HG03558 (cell line): Measurements from ENCODE around the gene TRPM1.

Experiments used
- ATAC-seq: cut with Tn5 transposase; IDR thresholded peaks from one replicate; pipeline ENCODE4 v1.9.1; 2021; ENCODE audit warnings: moderate number of reproducible peaks; ENCODE audit not compliant: unreplicated experiment; ENCODE audit errors: extremely low read depth

The TRPM1 gene

DNA sequence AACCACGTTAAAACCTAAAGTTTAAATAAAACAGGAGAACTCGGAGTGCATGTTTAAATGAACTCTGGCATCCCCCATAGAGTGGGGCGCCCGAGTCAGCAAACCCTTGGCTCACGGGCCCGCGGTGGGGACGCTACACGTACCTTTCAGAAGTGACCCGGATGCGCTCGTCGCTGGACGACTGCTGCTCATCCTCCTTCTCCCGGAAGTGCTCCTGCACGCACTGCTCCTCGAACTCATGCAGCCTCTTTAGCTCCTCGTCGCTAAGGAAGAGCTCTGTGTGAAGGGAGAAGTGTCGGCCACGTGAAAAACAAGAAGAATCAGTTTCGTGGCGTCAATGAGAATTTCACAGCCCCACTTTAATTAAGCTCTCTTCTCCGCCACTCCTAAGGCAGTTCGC is 75.5 kb downstream of the TRPM1 start:
- no peak for ATAC-seq

GRCh38 chr15:31024979-31025378 is 76.5 kb downstream of the TRPM1 start:
- no peak for ATAC-seq

- no peak for ATAC-seq
Observed at GRCh38 chr15:31024330-31024729, 77.2 kb downstream of the TRPM1 start.

- ATAC-seq = no peak
Observed at GRCh38 chr15:31023841-31024240, 77.7 kb downstream of the TRPM1 start.

DNA sequence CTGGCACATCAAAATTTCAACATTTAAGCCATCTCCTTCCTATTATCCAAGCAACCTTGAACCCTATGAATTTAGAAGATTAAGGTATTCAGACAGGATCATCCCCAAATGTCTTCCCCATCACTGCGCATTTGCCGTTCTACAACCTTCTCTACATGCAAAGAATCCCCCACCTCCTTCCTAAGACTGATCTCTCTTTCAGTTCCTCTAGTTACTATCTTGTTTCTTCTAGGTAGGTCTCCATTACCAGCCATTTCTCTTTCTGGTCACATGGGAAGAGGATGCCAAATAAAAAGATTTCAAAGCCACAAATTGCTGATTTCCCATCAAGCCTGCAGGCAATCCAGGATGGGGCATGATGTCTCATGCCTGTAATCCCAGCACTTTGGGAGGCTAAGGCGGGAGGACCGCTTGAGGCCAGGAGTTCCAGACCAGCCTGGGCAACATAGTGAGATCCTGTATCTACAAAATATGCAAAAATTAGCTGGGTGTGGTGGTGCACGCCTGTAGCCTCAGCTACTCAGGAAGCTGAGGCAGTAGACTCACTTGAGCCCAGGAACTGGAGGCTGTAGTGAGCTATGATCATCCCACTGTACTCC is 80.4 kb downstream of the TRPM1 start:
- ATAC-seq = no peak

DNA sequence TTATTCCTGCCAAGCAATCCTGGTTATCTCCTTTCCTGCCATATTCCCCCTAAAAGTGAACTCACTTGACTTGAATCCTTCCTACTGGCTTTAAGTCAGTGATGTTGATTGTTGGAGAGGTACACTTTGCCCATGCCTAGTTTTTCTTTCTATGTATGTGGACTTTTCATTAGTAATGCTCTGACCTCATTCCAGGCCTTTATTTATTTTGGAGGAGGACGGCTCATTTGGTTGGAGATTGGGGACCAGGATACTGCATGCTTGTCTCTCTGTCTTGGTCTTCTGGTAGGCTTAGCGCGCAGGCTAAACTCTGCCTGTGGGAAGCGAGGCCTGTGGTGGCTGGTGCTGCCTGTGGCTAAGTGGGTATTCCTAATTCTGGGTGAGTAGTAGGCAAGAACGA is 81.0 kb downstream of the TRPM1 start:
- no peak for ATAC-seq

- ATAC-seq = no peak
Observed at GRCh38 chr15:31019986-31020385, 81.5 kb downstream of the TRPM1 start.

DNA sequence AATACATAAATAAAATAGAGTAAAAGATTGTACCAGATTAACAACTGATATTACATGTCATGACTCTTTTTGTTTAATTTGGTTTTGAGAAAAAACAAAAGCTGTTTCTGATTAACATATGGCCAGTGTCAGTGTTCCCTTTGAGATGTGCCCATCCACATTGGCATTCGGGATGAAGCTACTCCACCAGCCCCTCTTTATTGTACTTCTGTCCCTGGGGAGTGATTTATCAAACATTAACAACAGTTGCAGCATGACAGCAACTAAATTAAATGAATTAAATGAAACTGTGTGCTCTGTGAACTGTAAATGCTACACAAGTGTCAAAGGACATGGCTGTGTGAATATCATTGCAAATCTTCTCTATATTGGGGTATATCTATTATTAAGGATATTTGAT is 84.2 kb downstream of the TRPM1 start:
- no peak for ATAC-seq

DNA sequence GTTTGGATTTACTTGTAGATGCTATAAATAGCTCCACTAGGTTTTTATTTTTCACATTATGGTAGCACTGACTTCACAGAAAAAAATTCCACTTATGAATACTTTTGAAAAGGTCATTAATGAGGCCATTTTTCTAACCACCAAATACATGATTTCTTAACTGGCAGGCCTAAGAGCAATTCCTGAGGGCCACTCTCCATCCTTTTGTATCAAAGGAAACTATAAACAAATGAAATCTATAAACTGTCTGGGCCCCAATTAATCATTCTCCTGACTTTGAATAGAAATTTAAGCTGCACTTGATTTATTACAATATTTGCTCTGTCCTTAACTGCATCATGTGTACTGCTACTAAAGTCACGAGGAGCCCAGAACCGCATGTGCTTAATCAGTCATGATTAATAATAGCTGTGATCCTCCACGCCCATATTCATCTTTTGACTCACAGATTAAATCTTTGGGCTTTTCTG is 85.0 kb downstream of the TRPM1 start:
- ATAC-seq = no peak

- no peak for ATAC-seq
Observed at GRCh38 chr15:31014608-31014925, 87.0 kb downstream of the TRPM1 start.

GRCh38 chr15:31013863-31014607 is 87.5 kb downstream of the TRPM1 start:
- ATAC-seq = no peak

DNA sequence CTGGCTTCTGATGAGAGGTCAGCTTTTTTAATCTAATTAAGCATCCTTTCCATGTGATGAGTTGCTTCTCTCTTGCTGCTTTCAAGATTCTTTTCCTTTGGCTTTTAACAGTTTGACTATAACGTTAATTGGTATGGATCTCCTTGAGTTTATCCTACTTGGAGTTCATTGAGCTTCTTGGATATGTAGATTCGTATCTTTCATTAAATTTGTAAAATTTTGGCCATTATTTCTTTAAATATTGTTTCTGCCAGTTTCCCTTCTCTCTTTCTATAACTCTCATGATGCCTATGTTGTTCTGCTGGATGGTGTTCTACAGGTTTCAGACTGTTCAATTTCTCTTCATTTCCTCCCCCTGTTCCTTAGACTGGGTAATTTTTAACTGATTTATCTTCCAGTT is 89.1 kb downstream of the TRPM1 start:
- ATAC-seq = no peak

DNA sequence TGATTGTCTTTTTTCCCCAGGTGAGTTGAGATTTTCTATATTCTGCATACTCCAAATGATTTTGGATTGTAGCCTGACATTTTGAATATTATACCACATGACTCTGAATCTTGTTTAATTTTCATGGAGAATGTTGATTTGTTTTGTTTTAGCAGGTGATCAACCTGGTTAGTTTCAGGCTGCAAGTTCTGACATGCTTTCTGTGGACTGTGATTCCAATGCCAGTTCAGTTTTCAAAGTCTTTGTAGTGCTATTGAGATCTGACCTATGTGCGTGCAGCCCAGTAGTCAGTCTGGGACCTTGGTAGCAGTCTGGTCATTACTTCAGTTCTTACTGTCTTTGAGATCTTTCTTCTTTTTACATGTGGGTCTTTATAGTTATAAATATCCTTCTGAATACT is 91.5 kb downstream of the TRPM1 start:
- no peak for ATAC-seq

GRCh38 chr15:31005660-31006059 is 95.9 kb downstream of the TRPM1 start:
- ATAC-seq = no peak

DNA sequence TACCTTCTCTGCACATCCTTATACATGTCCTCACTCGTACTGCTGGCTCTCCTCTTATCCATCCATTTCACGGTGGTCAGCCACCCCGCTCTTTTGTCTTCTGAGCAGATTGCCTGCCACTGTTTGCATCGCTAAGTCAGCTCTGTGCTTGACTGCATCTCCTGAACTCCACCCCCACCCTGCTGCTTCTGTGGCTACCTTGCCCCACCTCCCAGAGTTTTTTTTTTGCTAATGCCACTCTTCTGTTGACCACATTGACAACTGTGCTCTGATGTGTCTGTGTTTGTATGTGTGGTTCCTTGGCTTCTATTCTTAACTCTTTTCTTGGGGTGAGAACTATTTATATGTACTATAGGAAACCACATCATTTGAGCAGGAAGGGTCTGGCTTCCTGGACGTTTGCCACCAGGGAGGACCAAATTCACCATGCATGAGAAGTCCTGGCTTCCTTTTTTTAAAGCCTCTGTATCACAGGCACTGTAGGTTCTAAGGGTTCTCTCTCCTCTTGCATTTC is 97.2 kb downstream of the TRPM1 start:
- peak; percentile 80 for ATAC-seq

GRCh38 chr15:31001702-31002101 is 99.8 kb downstream of the TRPM1 start:
- ATAC-seq = no peak

DNA sequence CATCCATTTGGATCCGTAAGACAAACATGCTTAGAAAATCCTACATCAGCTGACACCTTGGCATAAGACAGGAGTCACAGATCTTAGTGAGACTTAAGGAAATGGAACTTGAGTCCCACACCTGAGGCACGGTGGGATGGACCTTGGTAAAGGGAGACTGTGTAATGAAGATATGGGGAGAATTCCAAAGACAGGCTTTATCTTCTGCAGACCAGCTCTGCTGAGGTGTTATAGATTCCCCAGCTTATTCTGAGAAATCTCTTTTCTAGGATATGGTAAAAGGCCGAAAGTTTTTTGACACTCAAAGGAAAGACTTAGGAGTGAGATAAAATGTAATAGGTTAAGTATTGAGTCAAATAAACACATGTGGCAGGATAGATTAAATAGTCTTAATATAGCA is 101.8 kb downstream of the TRPM1 start:
- no peak for ATAC-seq

DNA sequence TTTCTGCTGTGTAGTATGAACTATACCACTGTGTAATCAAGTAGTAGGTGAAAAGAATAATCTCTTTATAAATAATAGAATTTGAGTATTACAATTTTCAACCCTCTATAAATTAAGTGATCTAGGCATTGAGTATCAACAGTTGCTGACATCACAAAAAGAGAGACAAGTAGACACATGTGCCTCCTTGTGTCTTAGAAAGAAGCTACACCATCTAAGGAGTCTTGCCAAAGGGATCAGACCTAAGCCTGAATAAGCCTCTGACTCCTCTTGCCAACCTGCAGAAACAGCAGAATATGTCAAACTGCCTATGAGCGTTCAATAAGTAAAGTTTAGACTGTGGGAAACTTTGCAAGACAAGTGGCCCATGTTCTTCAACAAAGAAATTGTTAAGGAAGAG is 104.3 kb downstream of the TRPM1 start:
- ATAC-seq = no peak

DNA sequence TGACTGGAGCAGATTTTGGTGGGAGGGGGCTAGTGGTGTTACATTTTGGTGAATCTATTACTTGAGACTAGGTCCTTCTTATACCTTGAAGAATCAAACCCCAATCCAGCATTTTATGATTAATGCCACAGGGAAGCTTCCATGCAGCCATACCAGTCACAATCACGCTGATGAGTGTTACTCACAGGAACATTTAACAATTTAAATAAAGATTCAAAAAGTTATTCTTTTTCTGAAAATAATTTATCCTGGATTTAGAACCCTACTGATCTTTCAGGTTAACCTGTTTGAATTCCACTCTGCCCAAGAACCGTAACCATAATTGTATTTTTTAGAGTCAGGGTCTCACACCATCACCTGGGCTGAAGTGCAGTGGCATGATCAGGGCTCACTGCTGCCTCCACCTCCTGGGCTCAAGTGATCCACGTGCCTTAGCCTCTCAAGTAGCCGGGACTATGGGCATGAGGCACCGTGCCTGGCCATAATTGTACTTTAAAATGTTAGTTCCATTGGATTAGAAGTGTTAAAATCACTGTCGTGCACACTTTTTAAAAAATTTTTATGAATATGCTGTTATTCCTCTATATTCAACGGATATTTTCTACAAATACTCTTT is 109.2 kb downstream of the TRPM1 start:
- no peak for ATAC-seq

- ATAC-seq = peak; percentile 51
Observed at GRCh38 chr15:30991255-30992235, 110.0 kb downstream of the TRPM1 start, which contains the start of gene MTMR10. Gene MTMR10 (minus strand): TSS chr15:30991628. CDS start chr15:30991506, 122 bp downstream.
